ENCODE data around the gene DMD.

DNA sequence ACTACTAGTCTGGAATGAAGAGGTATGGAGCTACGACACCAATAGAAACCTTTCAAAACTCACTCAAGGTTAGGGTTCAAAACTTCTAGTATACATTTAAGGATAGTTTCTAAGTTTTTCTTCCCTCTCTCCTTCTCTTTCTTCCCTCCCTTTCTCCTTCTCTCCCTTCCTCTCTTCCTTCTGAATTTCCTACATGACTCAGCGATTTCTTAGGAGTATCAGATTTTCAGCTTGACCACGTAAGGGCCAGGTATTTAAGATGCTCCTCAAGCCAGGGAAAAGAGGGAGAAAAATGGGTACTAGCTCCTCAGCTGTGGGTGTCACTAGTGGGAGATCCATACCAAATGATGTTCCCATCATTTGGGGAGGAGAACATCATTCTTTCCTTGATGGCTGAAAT is 2083.6 kb downstream of the DMD start:
- no peak for TF ChIP-seq CTCF (IDR thresholded peaks at IDR 0.05; ENCODE audit: poor library complexity, severe bottlenecking)
- TF ChIP-seq POLR2AphosphoS5 (IDR thresholded peaks at IDR 0.05), result no peak
- no peak for TF ChIP-seq EZH2 (IDR thresholded peaks at IDR 0.05; ENCODE audit: borderline replicate concordance, insufficient read depth, low read length, poor library complexity, severe bottlenecking)
- TF ChIP-seq TAF1 (IDR thresholded peaks at IDR 0.05; ENCODE audit: low read depth), result no peak
- no peak for TF ChIP-seq MXI1 (conservative IDR thresholded peaks at IDR 0.05; ENCODE audit: poor library complexity, severe bottlenecking)
